ENCODE data around the gene OR2T10.

- TF ChIP-seq POLR2A (IDR thresholded peaks at IDR 0.05; ENCODE audit: low read depth, low read length) (no peak), CTCF (conservative IDR thresholded peaks at IDR 0.05; ENCODE audit: low read depth, low read length) (no peak), MXI1 (IDR thresholded peaks at IDR 0.05; ENCODE audit: borderline replicate concordance, low read depth, low read length) (no peak), RAD21 (IDR thresholded peaks at IDR 0.05; ENCODE audit: low read length) (no peak), CEBPB (IDR thresholded peaks at IDR 0.05; ENCODE audit: low read depth, low read length) (no peak), MAFK (IDR thresholded peaks at IDR 0.05; ENCODE audit: low read depth, low read length) (no peak), ELK1 (IDR thresholded peaks at IDR 0.05; ENCODE audit: borderline replicate concordance, low read depth, low read length) (no peak), RFX5 (IDR thresholded peaks at IDR 0.05; ENCODE audit: low read depth, low read length) (no peak), USF2 (IDR thresholded peaks at IDR 0.05; ENCODE audit: low read depth, low read length) (no peak)
Measured at GRCh38 chr1:248597589-248597988, at the start of gene OR2T10.

Measured in IMR-90 (cell line).